GM19035 (cell line): ENCODE data around the gene SLC6A17.

Experiments used
- ATAC-seq: cut with Tn5 transposase; IDR thresholded peaks from one replicate; pipeline ENCODE4 v1.9.1; 2021; ENCODE audit not compliant: unreplicated experiment

SLC6A17 gene

GRCh38 chr1:110135246-110135645 lies 15.0 kb upstream of the SLC6A17 start:
- no peak for ATAC-seq

- ATAC-seq = no peak
Observed at GRCh38 chr1:110135666-110136065, 14.6 kb upstream of the SLC6A17 start.

GRCh38 chr1:110136911-110137310 lies 13.4 kb upstream of the SLC6A17 start:
- ATAC-seq = no peak

GRCh38 chr1:110138956-110139355 lies 11.3 kb upstream of the SLC6A17 start:
- no peak for ATAC-seq

- ATAC-seq = no peak
Observed at GRCh38 chr1:110144366-110144765, 5.9 kb upstream of the SLC6A17 start.

GRCh38 chr1:110148961-110149360 lies 1.3 kb upstream of the SLC6A17 start:
- no peak for ATAC-seq

GRCh38 chr1:110151175-110151669 lies 928 bp downstream of the SLC6A17 start:
- no peak for ATAC-seq

- no peak for ATAC-seq
Observed at GRCh38 chr1:110152133-110152785, 2.0 kb downstream of the SLC6A17 start.

- ATAC-seq = no peak
Observed at GRCh38 chr1:110153407-110153950, 3.2 kb downstream of the SLC6A17 start.

- ATAC-seq = no peak
Observed at GRCh38 chr1:110155878-110156522, 5.7 kb downstream of the SLC6A17 start.

GRCh38 chr1:110158261-110158660 lies 8.0 kb downstream of the SLC6A17 start:
- no peak for ATAC-seq

- no peak for ATAC-seq
Observed at GRCh38 chr1:110159168-110159567, 8.9 kb downstream of the SLC6A17 start.

GRCh38 chr1:110160538-110161100 lies 10.3 kb downstream of the SLC6A17 start:
- ATAC-seq = no peak

GRCh38 chr1:110161165-110161564 lies 10.9 kb downstream of the SLC6A17 start:
- no peak for ATAC-seq

- ATAC-seq = no peak
Observed at GRCh38 chr1:110161849-110162248, 11.6 kb downstream of the SLC6A17 start.

GRCh38 chr1:110163591-110163990 lies 13.3 kb downstream of the SLC6A17 start:
- no peak for ATAC-seq

GRCh38 chr1:110164725-110165350 lies 14.5 kb downstream of the SLC6A17 start:
- ATAC-seq = no peak

- ATAC-seq = no peak
Observed at GRCh38 chr1:110165761-110166231, 15.5 kb downstream of the SLC6A17 start.

- ATAC-seq = no peak
Observed at GRCh38 chr1:110166861-110167260, 16.6 kb downstream of the SLC6A17 start.

GRCh38 chr1:110170766-110171733 lies 20.8 kb downstream of the SLC6A17 start:
- ATAC-seq = no peak
